Measurements from ENCODE around the gene SEC23IP.

DNA sequence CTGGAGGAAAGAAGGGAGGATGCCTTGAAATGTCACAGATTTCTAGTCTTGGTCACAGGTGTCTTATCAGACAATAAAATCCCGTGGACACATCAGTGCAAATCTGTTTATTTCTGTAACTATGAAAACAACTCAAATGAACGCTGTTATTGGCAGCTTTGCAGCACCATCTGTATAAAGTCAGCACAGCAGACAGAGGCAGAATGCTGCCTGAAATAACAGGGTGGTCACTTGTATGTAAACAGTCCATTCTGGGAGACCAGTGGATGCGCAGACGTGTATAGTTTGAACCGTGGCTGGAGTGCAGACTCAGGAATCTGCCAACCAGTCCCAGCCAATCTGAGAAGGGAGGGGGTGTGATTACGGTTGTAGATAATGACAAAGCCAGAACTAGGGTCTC, 54.8 kb downstream of the SEC23IP start:
- no peak for TF ChIP-seq POLR2A (IDR thresholded peaks at IDR 0.05; ENCODE audit: low read length)
- no peak for TF ChIP-seq GATA1 (IDR thresholded peaks at IDR 0.05; ENCODE audit: low read depth, low read length)
